Middle frontal gyrus (tissue), 1 donor: ENCODE results near the gene HEY2.
A peak's percentile ranks its signal among the peaks of the same experiment; 100 is the strongest.

Experiments used
- DNase-seq: peaks from one replicate; pipeline ENCODE4 v3.0.0-alpha.2; 2015; ENCODE audit warnings: low spot score; ENCODE audit errors: extremely low spot score

HEY2 gene

DNA sequence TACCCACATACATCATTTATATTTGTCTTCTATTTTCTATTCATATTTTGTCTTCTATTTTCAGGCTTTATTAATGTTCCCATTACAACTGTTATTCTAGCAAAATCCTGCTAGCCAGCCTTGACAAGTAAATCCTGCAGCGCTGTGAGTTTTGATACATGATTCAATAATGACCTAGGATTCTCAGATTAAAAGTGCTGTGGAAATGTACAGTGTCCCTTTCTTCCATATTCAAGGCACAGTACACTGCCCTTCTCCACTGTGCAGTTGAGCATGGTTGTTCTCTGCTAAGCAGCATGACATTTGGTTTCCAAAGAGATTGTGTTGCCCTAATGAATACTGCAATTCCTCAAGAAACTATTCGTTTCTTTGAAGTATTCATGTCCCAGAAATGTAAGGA, 5.8 kb upstream of the HEY2 start:
- no peak for DNase-seq

DNA sequence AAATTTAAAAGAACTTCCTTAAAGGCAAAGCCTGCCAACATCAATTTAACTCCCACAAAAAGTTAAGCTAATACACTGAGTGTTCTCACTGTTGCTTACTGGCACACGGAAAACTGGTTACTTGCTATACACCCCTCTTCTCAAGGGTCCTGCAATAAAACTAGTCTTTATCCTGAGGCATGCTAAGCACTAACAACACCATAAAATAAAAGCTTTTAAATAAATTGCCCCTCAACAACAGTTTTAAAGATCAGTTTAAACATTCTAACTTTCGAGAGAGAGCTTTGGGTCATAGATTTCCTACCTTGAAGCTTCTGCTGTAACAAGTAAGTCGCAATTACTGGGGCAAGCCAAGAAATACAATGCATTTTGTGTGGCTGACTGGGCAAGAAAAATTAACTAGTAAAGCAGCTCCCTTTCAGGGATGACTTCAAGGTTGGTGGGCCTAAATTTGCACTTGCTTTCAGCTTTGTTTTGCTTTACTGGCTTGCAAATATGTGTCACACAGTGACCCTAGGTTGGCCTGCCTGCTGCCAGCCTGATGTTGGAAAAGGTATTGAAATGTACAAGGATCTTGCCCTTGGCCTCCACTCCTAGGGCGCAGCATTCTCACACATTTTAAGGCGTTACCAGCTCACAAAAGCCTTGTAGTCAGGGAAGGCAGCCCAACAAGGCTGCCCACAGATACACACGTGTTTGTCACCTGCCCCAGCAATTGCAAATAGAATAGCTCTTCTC, 4.0 kb upstream of the HEY2 start:
- no peak for DNase-seq

DNA sequence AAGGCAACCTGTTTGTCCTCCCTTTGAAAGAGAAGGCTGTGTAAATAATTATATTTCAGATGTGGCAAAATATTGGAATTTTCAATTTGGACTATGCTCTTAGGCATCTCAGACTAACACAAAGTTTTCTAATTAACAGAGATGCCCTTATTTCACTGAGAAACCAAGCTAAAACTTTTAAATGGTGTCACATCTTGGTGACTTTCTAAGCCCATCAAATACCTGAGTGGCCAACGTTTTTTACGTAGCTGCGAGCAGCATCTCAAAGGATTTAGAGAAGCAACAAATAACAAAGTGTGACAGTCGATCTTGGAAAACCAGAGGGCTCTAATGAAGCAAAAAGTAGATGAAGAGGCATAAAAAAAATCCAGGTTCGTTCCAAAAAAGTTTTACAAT, 3.4 kb upstream of the HEY2 start:
- DNase-seq = no peak

DNA sequence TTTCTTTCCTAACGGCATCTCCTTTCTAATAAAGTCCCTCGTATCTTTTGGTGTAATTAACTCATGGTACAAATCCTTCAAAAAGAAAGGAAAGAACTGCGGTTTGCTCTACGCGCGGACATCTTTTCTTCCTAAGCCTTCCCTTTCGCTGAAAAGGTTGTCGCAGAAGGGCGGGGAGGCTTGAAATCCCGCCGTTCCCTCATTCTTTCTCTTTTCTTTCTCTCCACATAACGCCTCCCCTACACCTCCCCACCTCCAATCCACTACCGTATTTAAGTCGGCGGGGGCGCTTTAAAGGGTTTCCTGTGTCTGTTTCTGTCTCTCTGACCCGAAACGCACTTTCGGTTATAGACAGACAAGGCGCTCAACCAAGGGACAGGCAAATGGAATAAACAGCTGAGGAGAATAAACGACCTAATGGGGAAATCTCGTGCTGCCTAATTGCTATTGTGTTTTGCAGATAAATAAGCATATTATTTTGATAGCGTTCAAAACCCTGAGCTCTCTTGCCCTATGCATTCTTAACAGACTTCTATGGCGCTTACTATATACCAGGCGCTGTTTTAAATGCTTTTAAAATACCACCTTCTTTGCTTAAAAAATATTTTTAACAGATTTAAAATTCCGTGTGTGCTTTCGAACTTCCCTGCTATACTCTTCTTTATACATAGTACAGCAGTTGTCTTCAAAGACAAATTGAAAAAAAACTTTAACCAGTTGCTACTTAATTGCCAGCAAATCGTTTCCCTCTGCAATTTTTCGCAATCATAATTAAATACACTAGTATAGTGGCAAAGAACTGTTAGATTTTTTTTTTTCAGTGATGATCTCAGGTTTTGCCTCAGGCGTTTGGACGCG, 2.5 kb upstream of the HEY2 start:
- peak; percentile 27 for DNase-seq

DNA sequence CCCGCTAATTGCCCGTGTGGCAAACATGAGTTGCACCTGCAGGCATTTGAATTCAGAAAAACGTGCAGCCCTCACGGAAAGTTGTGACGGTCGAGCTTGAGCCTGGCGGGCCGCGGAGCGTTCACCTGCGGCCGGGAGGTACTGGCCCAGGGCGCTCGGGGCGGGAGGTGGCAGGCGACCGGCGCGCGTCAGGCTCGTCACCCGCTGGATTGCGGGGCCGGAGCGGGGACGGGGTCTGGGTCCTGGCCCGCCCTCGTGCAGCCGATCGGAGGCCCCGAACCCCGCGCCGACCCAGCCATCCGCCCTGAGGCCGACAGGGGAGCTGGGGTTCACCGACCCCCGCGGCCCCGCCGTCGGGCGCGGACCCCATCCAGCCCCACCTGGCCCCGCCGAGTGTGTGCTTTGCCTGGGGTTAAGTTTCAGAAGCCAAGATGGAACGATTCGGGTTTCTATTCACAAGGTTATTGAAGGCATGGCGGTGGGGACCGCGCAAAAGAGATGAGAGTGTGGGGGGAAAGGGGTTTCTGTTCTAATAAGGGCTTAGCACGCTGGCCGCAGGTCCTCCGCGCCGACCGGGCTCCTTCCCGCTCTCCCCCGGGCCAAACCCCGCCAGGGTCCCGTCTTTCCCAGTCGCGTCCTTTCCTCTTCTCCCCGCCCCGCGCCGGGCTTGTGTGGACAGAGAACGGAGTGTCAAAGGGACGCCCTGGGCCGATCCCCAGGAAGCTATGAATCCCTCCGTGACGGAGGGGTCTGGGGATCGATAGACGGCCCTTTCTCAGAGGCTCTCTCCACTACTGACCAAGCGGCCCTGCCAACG, 1.6 kb upstream of the HEY2 start:
- no peak for DNase-seq

DNA sequence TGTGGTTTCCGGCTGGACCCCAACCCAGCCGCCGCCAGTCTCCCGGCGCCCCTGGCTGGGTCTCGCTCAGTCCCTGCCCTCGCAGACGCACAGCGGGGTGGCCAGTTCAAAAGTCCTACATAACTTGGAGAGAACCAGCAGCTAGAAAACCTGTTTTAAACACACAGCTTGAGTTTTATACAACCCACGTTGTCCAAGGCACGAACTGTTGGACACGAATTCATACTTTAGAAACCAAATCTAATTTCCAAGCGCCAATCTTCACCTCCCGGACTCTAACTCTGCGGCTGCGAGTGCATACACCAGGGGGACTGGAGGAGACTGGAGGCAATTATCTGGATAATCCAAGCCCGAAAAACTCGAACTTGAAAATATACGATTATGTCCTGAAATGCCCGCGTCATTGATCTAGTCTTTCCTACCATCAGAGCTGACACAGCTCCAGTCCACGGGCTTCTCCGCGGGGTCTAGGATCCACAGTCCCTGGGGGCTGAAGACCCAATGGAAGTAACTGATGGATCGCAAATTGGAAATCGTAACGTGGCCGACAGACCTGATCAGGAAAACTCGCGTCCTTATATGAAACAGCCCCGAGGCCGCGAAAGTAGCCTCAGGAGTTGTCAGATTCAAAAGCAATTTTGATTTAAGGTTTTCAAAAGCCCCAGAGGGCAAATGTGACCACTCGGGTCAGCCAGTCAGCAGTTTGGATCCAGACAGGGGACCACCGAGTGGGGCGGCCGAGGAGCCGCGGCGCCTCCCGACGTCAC, 843 bp upstream of the HEY2 start:
- DNase-seq = no peak

DNA sequence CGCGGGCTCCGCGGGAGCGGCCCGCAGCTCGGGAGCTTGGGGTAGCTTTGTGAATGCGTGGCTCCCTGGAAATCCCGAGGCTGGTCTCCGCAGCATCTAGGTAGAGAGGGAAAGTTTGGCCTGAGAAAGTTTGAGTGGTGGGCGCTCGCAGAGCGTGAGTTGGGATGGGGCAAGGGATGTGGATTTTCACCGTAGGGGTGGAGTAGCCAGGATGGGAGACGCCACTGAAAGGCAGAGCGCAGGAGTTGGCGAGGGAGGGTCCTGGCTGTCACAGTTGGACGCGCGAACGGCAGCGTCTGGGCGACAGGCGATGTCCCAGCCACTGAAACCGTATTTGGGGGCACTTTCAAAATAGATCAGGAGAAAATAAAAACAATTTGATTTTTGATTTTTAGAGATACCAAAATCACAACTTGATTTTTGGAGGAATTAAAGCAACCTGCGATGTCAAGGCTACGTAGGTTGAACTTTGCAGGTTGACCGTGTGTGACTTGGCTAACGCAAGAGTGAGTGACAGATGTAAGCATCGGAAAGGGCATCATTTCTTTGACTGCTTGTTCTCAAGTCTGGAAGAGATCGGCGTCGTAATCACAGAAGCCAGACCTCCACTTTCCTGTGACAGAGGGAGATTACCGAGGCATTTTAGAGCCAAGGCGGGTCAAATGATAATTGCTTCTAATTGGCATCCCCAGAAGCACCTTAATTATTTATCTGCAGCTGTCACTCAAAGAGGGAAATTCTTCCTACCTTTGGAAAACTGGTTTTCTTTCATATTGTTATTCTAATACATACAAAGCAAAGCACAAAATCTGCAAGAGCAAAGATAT, 646 bp downstream of the HEY2 start:
- no peak for DNase-seq

DNA sequence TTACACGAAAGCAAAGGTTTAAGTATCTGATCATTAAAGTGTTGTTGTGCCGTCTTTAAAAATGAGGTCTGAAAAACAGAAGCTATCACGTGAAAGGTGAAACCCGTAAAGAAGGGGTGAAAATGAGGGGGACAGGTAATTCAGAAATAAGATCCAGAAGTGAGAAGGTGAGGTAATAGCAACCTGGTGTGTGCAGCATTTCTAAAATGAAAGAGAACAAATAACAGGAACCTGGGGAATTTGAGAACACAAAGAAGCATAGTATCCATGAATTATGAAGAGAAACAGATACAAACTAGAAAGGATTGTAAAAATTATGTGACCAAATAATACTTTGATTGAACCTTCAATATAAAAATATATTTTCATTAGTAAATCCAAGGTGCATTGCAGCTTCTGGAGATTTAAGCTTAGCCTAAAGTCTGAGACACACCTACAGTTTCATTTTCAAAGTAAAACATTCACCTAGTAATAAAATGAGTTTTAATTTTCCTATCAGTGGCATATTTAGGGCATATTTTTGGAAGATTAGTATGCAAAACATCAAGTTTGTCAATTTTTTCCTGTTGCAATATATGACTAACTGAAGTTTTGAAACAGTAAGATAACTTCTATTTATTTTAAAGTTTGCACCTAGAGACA, 1.4 kb downstream of the HEY2 start:
- DNase-seq = no peak

DNA sequence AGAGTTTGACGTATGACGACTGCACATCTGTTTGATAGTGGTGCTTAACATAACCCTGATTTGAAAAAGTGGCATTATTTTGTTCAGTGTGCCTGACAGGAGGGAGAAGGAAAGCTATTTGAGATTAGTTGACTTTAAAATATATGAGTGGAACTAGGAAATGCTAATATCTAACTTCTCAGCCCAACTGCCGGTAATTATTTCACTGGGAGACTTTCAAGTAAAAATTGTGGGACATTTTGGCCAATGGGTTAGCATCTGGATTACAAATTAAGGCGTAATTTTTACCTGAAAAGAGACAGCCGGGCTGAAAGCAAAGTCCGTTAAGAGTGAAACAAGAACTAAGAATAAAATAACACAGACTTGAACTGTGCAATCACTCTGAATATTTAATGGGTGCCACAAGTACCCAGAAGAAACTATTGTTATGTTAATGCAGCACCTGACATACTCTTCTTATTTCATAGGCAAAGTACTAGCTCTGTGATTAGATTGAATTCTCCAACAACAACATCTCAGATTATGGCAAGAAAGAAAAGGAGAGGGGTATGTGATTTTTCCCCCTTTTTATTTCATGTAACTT, 2.0 kb downstream of the HEY2 start:
- DNase-seq = no peak

DNA sequence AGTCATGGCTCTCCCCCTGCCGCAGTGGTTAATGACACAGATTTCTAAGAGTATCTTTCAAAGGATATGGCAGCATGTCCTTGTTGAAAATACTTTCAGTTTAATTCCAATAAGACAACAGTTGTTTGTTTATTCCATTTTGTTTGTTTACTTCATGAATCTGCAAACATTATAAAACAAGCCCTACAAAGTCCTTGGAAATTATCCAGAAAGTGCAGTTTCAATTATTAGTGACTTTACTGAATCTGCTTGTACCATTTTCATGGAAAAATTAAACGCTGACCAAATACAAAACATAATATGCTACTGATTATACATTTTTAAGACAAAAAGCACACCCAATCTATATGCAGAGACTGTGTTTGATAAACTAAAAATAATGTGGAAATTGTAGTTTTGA, 3.3 kb downstream of the HEY2 start:
- no peak for DNase-seq

DNA sequence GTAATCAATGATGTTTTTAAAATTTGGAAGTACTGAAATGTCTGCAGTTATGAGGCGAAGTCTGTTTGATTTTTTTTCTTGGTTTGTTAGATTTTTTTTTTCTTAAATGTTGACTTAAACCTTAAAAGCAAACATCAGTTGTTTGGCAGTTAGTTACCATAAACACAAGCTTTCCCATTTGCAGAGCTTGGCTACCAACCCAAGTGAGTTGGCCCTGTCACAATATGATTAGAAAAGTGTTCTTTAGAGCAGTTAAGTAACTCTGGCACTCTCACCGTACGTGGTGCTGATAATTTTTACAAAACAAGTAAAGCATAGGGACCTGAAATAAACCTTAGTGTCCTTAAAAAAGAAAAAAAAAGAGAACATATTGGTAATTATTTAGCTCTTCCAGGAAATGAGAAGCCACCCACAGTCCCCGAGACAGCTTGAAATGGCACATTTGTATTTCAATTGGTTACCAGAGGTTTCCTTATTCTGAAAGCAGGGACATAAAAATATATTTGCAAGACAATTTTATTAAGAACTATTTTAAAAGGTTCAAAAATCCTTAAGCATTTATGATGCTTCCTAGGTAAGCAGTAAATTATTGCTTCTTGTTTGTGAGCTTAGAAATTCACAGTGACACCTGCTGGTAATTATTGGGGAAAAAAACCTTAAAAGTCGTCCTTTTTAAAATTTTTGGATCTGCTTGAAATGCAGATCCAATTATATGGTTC, 3.9 kb downstream of the HEY2 start:
- DNase-seq = no peak

DNA sequence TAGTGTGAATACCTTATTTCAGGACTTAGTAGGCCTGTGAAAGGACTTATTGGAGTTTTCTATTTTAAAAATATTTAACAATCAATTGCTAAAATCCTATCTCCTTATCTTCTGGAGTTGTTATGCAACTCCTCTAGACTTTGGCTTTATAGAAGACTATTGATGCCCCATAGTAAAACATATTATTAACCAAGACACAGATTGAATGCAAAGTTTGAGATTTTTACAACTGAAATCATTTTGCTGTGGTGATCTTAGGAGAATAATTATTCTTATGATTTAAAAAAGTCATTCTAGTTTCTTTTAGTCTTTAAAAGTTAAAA, 4.5 kb downstream of the HEY2 start:
- no peak for DNase-seq

DNA sequence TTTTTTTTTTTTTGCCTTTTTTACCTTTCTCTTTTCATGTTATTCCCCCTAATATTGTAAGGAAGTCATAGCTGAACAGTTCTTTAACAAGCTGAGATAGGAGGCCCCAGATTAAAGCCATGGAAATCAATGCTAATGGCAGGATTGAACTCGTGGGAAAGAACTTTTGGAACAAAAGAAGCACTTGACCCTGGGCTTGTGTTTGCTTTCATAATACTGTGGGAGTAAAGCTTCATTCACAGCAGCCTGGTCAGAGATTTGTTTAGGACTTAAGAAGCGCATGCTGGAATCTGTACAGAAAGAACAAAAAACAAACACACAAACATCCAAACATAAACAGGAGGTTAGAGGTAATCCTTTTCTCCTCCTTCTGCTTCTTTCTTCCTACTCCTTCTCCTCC, 5.1 kb downstream of the HEY2 start:
- DNase-seq = no peak

DNA sequence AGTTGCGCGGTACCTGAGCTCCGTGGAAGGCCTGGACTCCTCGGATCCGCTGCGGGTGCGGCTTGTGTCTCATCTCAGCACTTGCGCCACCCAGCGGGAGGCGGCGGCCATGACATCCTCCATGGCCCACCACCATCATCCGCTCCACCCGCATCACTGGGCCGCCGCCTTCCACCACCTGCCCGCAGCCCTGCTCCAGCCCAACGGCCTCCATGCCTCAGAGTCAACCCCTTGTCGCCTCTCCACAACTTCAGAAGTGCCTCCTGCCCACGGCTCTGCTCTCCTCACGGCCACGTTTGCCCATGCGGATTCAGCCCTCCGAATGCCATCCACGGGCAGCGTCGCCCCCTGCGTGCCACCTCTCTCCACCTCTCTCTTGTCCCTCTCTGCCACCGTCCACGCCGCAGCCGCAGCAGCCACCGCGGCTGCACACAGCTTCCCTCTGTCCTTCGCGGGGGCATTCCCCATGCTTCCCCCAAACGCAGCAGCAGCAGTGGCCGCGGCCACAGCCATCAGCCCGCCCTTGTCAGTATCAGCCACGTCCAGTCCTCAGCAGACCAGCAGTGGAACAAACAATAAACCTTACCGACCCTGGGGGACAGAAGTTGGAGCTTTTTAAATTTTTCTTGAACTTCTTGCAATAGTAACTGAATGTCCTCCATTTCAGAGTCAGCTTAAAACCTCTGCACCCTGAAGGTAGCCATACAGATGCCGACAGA, 9.9 kb downstream of the HEY2 start:
- no peak for DNase-seq

DNA sequence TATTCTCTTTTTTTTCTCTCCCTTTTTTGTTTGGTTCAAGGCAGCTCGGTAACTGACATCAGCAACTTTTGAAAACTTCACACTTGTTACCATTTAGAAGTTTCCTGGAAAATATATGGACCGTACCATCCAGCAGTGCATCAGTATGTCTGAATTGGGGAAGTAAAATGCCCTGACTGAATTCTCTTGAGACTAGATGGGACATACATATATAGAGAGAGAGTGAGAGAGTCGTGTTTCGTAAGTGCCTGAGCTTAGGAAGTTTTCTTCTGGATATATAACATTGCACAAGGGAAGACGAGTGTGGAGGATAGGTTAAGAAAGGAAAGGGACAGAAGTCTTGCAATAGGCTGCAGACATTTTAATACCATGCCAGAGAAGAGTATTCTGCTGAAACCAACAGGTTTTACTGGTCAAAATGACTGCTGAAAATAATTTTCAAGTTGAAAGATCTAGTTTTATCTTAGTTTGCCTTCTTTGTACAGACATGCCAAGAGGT, 10.6 kb downstream of the HEY2 start:
- no peak for DNase-seq

DNA sequence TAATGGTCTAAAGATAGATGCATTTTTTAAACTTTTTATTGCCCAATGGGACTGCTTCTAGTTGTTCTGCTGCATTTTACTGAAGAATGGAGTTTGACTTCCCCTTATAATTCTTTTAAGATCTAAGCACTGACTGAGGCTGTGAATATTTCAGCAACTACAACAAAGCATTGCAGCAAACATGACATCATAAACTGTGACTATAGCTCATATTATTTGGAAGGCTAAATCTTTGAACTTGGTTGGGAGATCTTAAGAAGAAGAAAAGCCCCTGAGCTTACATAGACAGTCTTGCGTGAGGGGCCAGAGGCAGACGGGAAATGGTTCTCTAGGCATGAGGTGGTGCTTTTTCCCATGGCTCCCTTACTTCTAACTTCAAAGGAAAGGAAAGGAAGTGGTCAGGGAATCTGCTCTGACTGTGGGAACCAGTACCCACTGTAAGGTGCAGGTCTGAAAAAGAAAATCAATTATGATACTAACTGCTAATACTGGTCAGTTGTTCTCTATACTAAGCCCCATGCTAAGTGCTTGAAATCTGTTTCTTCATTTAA, 14.8 kb downstream of the HEY2 start:
- DNase-seq = no peak

DNA sequence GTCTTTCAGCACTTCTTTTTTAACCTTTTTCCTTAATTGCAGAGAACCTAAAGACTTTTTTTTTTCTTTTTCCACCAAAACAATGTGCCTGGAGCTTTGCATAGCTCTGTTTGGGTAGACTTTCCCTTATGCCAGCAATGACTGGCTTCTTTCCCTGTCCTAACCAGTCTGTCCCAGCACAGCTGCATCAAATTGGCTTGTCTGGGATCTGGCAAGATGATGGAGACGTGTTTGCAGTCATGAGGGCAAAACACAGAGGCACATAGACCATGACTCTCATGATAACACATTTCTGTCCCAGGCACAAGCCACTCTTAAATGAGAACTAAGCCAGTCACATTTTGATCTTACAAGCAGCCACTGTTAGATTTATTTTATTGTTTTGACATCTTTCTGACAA, 16.5 kb downstream of the HEY2 start:
- DNase-seq = no peak

DNA sequence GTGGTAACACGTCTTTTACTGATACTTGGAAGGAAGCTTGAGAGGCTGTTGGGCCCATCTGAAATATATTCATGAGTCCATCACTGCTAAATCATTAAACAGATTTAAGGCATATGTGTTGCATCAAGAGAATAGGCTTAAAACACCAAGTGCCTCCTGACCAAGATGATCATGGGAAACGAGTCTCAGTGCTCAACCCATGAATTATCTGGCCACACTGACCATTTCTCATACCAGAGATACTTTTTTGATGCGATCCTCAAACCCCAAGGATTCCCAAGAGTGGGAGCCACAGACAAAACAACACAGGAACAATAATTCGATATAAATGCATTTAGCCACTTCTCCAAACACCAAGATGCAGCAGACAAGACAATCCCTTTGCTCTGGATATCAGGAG, 17.2 kb downstream of the HEY2 start:
- DNase-seq = no peak
